A673 (cell line): ENCODE measurements around the gene SBF2. TPM values are rescaled to one million over a fixed set of nuclear protein-coding genes. Genes with fewer than 3 reads are reported as not detected.

Experiments used
- BruUV-seq: library from RNA; stranded (reverse); fragments of 400-500 nt; replicated peaks from 2 replicates; lab custom pipeline; 2021; lab: Mats Ljungman, UMichigan
- CTCF ChIA-PET: fragments of 300-600 bp; sonication (Branson Sonifier 250); formaldehyde crosslinking; loops from one replicate; lab custom pipeline; 2022; ENCODE audit warnings: antibody characterized with exemption; lab: Charles Lee
- POLR2A ChIA-PET: fragments of 300-600 bp; sonication (Branson Sonifier 250); formaldehyde crosslinking; loops from one replicate; lab custom pipeline; 2022; ENCODE audit warnings: antibody characterized with exemption; ENCODE audit not compliant: low non-redundant PET; lab: Charles Lee
- DNase-seq: peaks from one replicate; pipeline ENCODE4 v3.0.0-alpha.2; 2015; ENCODE audit warnings: low spot score
- H3K27ac ChIP-seq: fragments of 200-600 bp; sonication (generic); 2 replicates; pipeline ENCODE4 v1.5.1; 2016; ENCODE audit warnings: mixed run types, low read depth, mild to moderate bottlenecking, mixed read lengths, antibody characterized with exemption, low read length; ENCODE audit not compliant: poor library complexity, severe bottlenecking
- H3K27me3 ChIP-seq: fragments of 200-600 bp; sonication (generic); replicated peaks from 2 replicates; pipeline ENCODE4 v1.6.1; 2017; ENCODE audit warnings: mixed run types, low read depth, mild to moderate bottlenecking, mixed read lengths, antibody characterized with exemption, low read length; ENCODE audit not compliant: insufficient read depth, poor library complexity
- H3K36me3 ChIP-seq: fragments of 200-600 bp; sonication (generic); 2 replicates; pipeline ENCODE4 v1.6.1; 2016; ENCODE audit warnings: mixed run types, mild to moderate bottlenecking, mixed read lengths, antibody characterized with exemption, low read length; ENCODE audit not compliant: insufficient read depth, poor library complexity, severe bottlenecking
- H3K4me1 ChIP-seq: fragments of 200-600 bp; sonication (generic); 2 replicates; pipeline ENCODE4 v1.6.1; 2017; ENCODE audit warnings: mixed run types, mild to moderate bottlenecking, mixed read lengths, antibody characterized with exemption, low read length; ENCODE audit not compliant: insufficient read depth, poor library complexity, severe bottlenecking
- H3K4me3 ChIP-seq: fragments of 200-600 bp; sonication (generic); 2 replicates; pipeline ENCODE4 v1.5.1; 2016; ENCODE audit warnings: low read depth, mixed run types, mild to moderate bottlenecking, mixed read lengths, low read length; ENCODE audit not compliant: poor library complexity, severe bottlenecking
- H3K9me3 ChIP-seq: fragments of 200-600 bp; sonication (generic); 2 replicates; pipeline ENCODE4 v1.6.1; 2016; ENCODE audit warnings: mixed run types, low read depth, mild to moderate bottlenecking, mixed read lengths, antibody characterized with exemption, low read length; ENCODE audit not compliant: poor library complexity, severe bottlenecking
- CTCF ChIP-seq: fragments of 300-800, 200-600 bp; sonication (generic); conservative IDR thresholded peaks from 2 replicates; pipeline ENCODE4 v1.5.1; 2017; ENCODE audit warnings: low read depth, mild to moderate bottlenecking, antibody characterized with exemption, low read length, moderate library complexity, mixed read lengths
- EZH2 ChIP-seq: fragments of 200-600 bp; sonication (generic); IDR thresholded peaks from 2 replicates; pipeline ENCODE4 v1.6.1; 2017; ENCODE audit warnings: borderline replicate concordance, low read depth, mild to moderate bottlenecking, mixed read lengths, antibody characterized with exemption, low read length; ENCODE audit not compliant: poor library complexity, severe bottlenecking
- intact Hi-C: fragments of 100-400 bp; cut with micrococcal nuclease; formaldehyde crosslinking; loops from one replicate; pipeline ENCODE4 v1.10.0; 2022; ENCODE audit not compliant: unreplicated experiment
- total RNA-seq: library from RNA; stranded (reverse); gene quantifications from 2 replicates; pipeline ENCODE4 v1.2.3, GENCODE V29; 2021

The SBF2 gene
- total RNA-seq, 1 experiment from 2014 or later: 31.8 TPM

- CTCF ChIA-PET: no interaction called here
- intact Hi-C loops: no loop called here
Measured at GRCh38 chr11:9776203-9776602, 517.8 kb downstream of the SBF2 start.

DNA sequence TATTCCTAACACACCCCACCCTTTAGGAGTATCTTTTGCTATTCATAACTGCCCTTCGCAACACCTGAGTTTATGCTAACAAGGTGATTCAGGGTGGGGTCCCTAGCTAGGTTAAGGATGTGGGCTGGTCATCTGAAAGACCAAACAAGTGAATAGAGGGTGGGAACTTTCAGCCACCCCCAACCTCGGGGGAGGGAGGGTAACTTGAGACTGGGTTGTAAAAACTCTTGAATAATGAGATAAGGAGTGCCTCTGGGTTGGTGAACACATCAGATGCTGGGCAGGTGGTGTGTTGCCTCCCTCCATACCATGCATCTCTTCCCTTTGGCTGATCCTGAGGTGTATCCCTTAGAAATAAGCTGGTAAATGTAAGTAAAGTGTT lies 518.6 kb downstream of the SBF2 start:
- Histone ChIP-seq H3K9me3 (no peaks in the 10 kb centered on the region), H3K27me3 (no peaks in the 10 kb centered on the region), H3K36me3 (peaks cover 4% of the 10 kb centered on the region), H3K4me1 (peaks cover 6% of the 10 kb centered on the region), H3K4me3 (no peak overlapping the region), H3K27ac (no peak overlapping the region)
- ChIA-PET POLR2A (no interaction called here), CTCF (no interaction called here)
- DNase-seq: no peak
- BruUV-seq: no TSS peak
- TF ChIP-seq CTCF (no peak), EZH2 (no peak)
- intact Hi-C loops: no loop called here

More at GRCh38 chr11:9776203-9776602, 517.8 kb downstream of the SBF2 start:
- Histone ChIP-seq H3K4me3 (no peak overlapping the region), H3K36me3 (peaks cover 9% of the 10 kb centered on the region), H3K27me3 (no peaks in the 10 kb centered on the region), H3K27ac (no peak overlapping the region), H3K4me1 (peaks cover 3% of the 10 kb centered on the region), H3K9me3 (no peaks in the 10 kb centered on the region)
- no TSS peak for BruUV-seq
- DNase-seq: no peak
- POLR2A ChIA-PET: no interaction called here
- TF ChIP-seq CTCF: no peak
- TF ChIP-seq EZH2: no peak

DNA sequence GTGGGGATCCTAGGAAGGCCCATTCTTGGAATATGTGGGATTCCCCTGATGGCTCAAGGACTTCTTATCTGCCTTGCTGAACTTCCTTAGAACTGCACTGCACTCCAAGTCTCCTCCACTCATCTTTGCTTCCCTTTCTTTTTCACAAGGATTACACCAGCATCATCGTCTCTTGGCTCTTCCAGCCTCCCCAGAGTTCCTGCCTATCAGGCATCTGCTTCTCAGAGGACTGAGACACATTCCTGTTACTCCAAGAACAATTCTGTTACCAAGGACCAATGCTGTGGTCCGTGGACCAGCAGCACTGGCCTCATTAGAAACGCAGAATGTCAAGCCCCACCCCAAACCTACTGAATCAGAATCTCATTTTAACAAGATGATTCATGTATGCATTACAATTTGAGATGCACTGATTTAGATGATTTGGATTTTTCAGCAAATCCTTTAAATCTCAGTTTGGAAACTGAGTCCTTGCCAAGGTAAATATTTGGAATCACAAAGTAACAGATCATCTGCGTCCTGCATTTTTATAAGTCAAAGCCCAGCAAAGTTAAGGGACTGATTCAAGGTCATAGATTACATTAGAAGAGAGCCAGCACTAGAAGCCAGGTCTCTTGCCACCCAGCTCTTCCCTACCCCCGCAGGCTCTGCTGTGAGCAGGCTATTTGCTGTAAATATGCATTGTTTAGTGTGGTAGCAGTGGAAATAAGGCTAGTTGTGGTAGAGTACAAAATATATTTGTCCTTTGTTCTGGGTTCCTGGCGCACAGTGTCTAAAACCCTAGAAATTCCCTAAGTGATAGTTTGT lies 519.2 kb downstream of the SBF2 start:
- Histone ChIP-seq H3K9me3 (no peaks in the 10 kb centered on the region), H3K4me3 (no peak overlapping the region), H3K36me3 (peaks cover 4% of the 10 kb centered on the region), H3K4me1 (peaks cover 6% of the 10 kb centered on the region), H3K27ac (no peak overlapping the region), H3K27me3 (no peaks in the 10 kb centered on the region)
- TF ChIP-seq EZH2 (no peak), CTCF (no peak)
- POLR2A ChIA-PET: no interaction called here
- CTCF ChIA-PET: no interaction called here
- BruUV-seq: no TSS peak
- intact Hi-C loops: no loop called here
- no peak for DNase-seq
